A673 (cell line): ENCODE measurements around the gene KANSL2. TPM values are rescaled to one million over a fixed set of nuclear protein-coding genes. Genes with fewer than 3 reads are reported as not detected.
"Not testable (repeated sequence)": the region's sequence is repeated elsewhere in the genome, so short reads cannot be mapped to it uniquely, and the experiment has no call there.

Experiments used
- BruUV-seq: library from RNA; stranded (reverse); fragments of 400-500 nt; replicated peaks from 2 replicates; lab custom pipeline; 2021; lab: Mats Ljungman, UMichigan
- CTCF ChIA-PET: fragments of 300-600 bp; sonication (Branson Sonifier 250); formaldehyde crosslinking; loops from one replicate; lab custom pipeline; 2022; ENCODE audit warnings: antibody characterized with exemption; lab: Charles Lee
- POLR2A ChIA-PET: fragments of 300-600 bp; sonication (Branson Sonifier 250); formaldehyde crosslinking; loops from one replicate; lab custom pipeline; 2022; ENCODE audit warnings: antibody characterized with exemption; ENCODE audit not compliant: low non-redundant PET; lab: Charles Lee
- DNase-seq: peaks from one replicate; pipeline ENCODE4 v3.0.0-alpha.2; 2015; ENCODE audit warnings: low spot score
- H3K27ac ChIP-seq: fragments of 200-600 bp; sonication (generic); 2 replicates; pipeline ENCODE4 v1.5.1; 2016; ENCODE audit warnings: mixed run types, low read depth, mild to moderate bottlenecking, mixed read lengths, antibody characterized with exemption, low read length; ENCODE audit not compliant: poor library complexity, severe bottlenecking
- H3K27me3 ChIP-seq: fragments of 200-600 bp; sonication (generic); replicated peaks from 2 replicates; pipeline ENCODE4 v1.6.1; 2017; ENCODE audit warnings: mixed run types, low read depth, mild to moderate bottlenecking, mixed read lengths, antibody characterized with exemption, low read length; ENCODE audit not compliant: insufficient read depth, poor library complexity
- H3K36me3 ChIP-seq: fragments of 200-600 bp; sonication (generic); 2 replicates; pipeline ENCODE4 v1.6.1; 2016; ENCODE audit warnings: mixed run types, mild to moderate bottlenecking, mixed read lengths, antibody characterized with exemption, low read length; ENCODE audit not compliant: insufficient read depth, poor library complexity, severe bottlenecking
- H3K4me1 ChIP-seq: fragments of 200-600 bp; sonication (generic); 2 replicates; pipeline ENCODE4 v1.6.1; 2017; ENCODE audit warnings: mixed run types, mild to moderate bottlenecking, mixed read lengths, antibody characterized with exemption, low read length; ENCODE audit not compliant: insufficient read depth, poor library complexity, severe bottlenecking
- H3K4me3 ChIP-seq: fragments of 200-600 bp; sonication (generic); 2 replicates; pipeline ENCODE4 v1.5.1; 2016; ENCODE audit warnings: low read depth, mixed run types, mild to moderate bottlenecking, mixed read lengths, low read length; ENCODE audit not compliant: poor library complexity, severe bottlenecking
- H3K9me3 ChIP-seq: fragments of 200-600 bp; sonication (generic); 2 replicates; pipeline ENCODE4 v1.6.1; 2016; ENCODE audit warnings: mixed run types, low read depth, mild to moderate bottlenecking, mixed read lengths, antibody characterized with exemption, low read length; ENCODE audit not compliant: poor library complexity, severe bottlenecking
- EZH2 ChIP-seq: fragments of 200-600 bp; sonication (generic); IDR thresholded peaks from 2 replicates; pipeline ENCODE4 v1.6.1; 2017; ENCODE audit warnings: borderline replicate concordance, low read depth, mild to moderate bottlenecking, mixed read lengths, antibody characterized with exemption, low read length; ENCODE audit not compliant: poor library complexity, severe bottlenecking
- intact Hi-C: fragments of 100-400 bp; cut with micrococcal nuclease; formaldehyde crosslinking; loops from one replicate; pipeline ENCODE4 v1.10.0; 2022; ENCODE audit not compliant: unreplicated experiment
- total RNA-seq: library from RNA; stranded (reverse); gene quantifications from 2 replicates; pipeline ENCODE4 v1.2.3, GENCODE V29; 2021
- TF ChIP-seq, protein P1 (sequence below): fragments of 300-800, 200-600 bp; sonication (generic); conservative IDR thresholded peaks from 2 replicates; pipeline ENCODE4 v1.5.1; 2017; ENCODE audit warnings: low read depth, mild to moderate bottlenecking, antibody characterized with exemption, low read length, moderate library complexity, mixed read lengths

The KANSL2 gene
- total RNA-seq, 1 experiment from 2014 or later: 51.4 TPM

DNA sequence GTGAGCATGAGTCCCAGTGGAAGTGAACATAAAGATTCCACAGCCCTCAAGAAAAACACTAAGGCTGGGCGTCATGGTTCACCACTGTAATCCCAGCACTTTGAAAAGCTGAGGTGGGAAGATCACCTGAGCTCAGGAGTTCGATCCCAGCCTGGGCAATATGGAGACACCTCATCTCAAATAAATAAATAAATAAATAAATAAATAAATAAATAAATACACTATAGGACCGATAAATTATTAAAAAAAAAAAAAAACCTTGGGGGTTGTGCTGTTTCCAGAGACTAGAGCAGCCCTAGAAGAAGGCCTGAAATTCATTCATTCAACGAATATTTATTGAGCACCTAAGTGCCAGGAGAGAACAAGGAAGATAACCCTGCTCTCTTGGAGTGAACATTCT is 1.5 kb upstream of the KANSL2 start:
- Histone ChIP-seq H3K9me3 (no peaks in the 10 kb centered on the region), H3K4me3 (no peak overlapping the region), H3K27ac (no peak overlapping the region), H3K4me1 (peaks cover 19% of the 10 kb centered on the region), H3K36me3 (peaks cover 27% of the 10 kb centered on the region), H3K27me3 (no peaks in the 10 kb centered on the region)
- ChIA-PET POLR2A (no interaction called here), CTCF (no interaction called here)
- no TSS peak for BruUV-seq
- DNase-seq: no peak
- no peak for TF ChIP-seq EZH2
- TF ChIP-seq, protein P1, sequence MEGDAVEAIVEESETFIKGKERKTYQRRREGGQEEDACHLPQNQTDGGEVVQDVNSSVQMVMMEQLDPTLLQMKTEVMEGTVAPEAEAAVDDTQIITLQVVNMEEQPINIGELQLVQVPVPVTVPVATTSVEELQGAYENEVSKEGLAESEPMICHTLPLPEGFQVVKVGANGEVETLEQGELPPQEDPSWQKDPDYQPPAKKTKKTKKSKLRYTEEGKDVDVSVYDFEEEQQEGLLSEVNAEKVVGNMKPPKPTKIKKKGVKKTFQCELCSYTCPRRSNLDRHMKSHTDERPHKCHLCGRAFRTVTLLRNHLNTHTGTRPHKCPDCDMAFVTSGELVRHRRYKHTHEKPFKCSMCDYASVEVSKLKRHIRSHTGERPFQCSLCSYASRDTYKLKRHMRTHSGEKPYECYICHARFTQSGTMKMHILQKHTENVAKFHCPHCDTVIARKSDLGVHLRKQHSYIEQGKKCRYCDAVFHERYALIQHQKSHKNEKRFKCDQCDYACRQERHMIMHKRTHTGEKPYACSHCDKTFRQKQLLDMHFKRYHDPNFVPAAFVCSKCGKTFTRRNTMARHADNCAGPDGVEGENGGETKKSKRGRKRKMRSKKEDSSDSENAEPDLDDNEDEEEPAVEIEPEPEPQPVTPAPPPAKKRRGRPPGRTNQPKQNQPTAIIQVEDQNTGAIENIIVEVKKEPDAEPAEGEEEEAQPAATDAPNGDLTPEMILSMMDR: no peak
- intact Hi-C loops: no loop called here

DNA sequence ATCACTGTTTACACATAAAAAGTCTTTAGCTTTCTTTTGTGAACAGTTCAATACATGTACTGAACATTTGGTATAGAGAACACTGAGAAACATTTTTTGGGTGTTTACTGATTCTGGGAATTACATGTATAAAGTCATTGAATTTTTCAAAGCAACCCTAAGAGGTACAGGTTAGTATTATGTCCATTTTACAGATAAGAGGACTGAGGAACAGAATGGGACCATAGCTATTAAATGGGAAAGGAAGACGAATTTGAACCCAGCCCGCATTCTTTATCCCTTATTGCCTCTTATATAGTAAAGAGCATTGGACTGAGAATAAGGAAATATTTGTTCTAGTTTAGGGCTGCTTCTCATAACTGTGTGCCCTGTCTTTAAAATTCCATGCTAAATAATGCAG is 889 bp upstream of the KANSL2 start:
- H3K27me3 ChIP-seq: no peaks in the 10 kb centered on the region
- no peak for DNase-seq
- peaks cover 25% of the 10 kb centered on the region for H3K4me1 ChIP-seq
- H3K9me3 ChIP-seq: no peaks in the 10 kb centered on the region
- no TSS peak for BruUV-seq
- H3K27ac ChIP-seq: no peak overlapping the region
- ChIA-PET POLR2A (no interaction called here), CTCF (interaction anchor here (1.3 kb wide), 1 partner anchor 70 kb away, joined by 7 read pairs; no protein-coding TSS in a partner anchor)
- intact Hi-C loops: no loop called here
- peaks cover 31% of the 10 kb centered on the region for H3K36me3 ChIP-seq
- TF ChIP-seq, protein P1: no peak
- no peak for TF ChIP-seq EZH2
- peak overlapping the region; percentile 76 for H3K4me3 ChIP-seq

DNA sequence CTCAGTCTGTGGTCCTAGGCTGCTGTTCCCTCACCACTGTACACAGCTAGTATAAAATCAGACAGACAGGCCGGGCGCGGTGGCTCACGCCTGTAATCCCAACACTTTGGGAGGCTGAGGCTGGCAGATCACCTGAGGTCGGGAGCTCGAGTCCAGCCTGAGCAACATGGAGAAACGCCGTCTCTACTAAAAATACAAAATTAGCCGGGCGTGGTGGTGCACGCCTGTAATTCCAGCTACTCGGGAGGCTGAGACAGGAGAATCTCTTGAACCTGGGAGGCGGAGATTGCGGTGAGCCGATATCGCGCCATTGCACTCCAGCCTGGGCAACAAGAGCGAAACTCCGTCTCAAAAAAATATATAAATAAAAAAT is 481 bp upstream of the KANSL2 start:
- H3K27me3 ChIP-seq, BruUV-seq, H3K27ac ChIP-seq, H3K9me3 ChIP-seq, intact Hi-C loops, DNase-seq: not testable (repeated sequence)
- peaks cover 27% of the 10 kb centered on the region for H3K4me1 ChIP-seq
- ChIA-PET CTCF (interaction anchor here (1.3 kb wide), 1 partner anchor 71 kb away, joined by 7 read pairs; no protein-coding TSS in a partner anchor), POLR2A (interaction anchor here (0.6 kb wide), 1 partner anchor 119 kb away, joined by 4 read pairs; no protein-coding TSS in a partner anchor)
- H3K36me3 ChIP-seq: peaks cover 35% of the 10 kb centered on the region
- H3K4me3 ChIP-seq: peak overlapping the region; percentile 76

DNA sequence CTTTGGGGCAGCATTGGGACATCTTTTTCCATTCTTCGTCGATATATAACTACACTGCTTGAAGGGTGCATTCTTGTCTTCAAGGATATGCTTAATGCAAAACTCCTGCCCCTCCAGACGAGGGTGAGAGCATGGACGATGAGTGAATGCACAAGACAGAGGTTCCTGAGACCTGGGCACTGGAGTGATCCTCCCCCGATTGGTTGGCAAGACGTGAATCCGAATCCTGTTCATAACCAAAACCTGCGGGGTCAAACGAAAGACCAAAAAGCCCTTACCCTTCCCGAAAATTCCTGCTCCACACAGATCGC is 684 bp downstream of the KANSL2 start:
- H3K36me3 ChIP-seq: peaks cover 46% of the 10 kb centered on the region
- no peak for DNase-seq

More for the DNA sequence above, 684 bp downstream of the KANSL2 start:
- CTCF ChIA-PET: interaction anchor here (1.3 kb wide), 1 partner anchor 72 kb away, joined by 7 read pairs; no protein-coding TSS in a partner anchor
- TF ChIP-seq, protein P1: no peak
- intact Hi-C loops: no loop called here
- peaks cover 27% of the 10 kb centered on the region for H3K4me1 ChIP-seq
- H3K4me3 ChIP-seq: peak overlapping the region; percentile 76
- POLR2A ChIA-PET: interaction anchor here (0.7 kb wide), 1 partner anchor 45 kb away, joined by 21 read pairs; no protein-coding TSS in a partner anchor
- H3K9me3 ChIP-seq: no peaks in the 10 kb centered on the region
- H3K27ac ChIP-seq: peak overlapping the region; percentile 93
- H3K27me3 ChIP-seq: no peaks in the 10 kb centered on the region
- TSS peak; percentile 35 for BruUV-seq
